Activated T-cell treated with anti-CD3 and anti-CD28 coated beads, Interleukin-2, amount 50 U/mL, for 24 hours (primary cell): ENCODE measurements around the gene SH3PXD2B.

Experiments used
- DNase-seq: peaks from one replicate; pipeline ENCODE4 v3.0.0-alpha.2; 2020
- H3K27ac Mint-ChIP-seq: 2 replicates; pipeline ENCODE4 v1.8.0; 2020; ENCODE audit warnings: mild to moderate bottlenecking, mixed read lengths
- H3K27me3 Mint-ChIP-seq: 2 replicates; pipeline ENCODE4 v1.8.0; 2020; ENCODE audit warnings: mixed read lengths
- H3K36me3 Mint-ChIP-seq: 2 replicates; pipeline ENCODE4 v1.8.0; 2020; ENCODE audit warnings: low read depth, mixed read lengths
- H3K4me1 Mint-ChIP-seq: 2 replicates; pipeline ENCODE4 v1.8.0; 2020; ENCODE audit warnings: low read depth, mixed read lengths
- H3K4me3 Mint-ChIP-seq: 2 replicates; pipeline ENCODE4 v1.8.0; 2020; ENCODE audit warnings: mild to moderate bottlenecking, moderate library complexity, mixed read lengths
- H3K9me3 Mint-ChIP-seq: 2 replicates; pipeline ENCODE4 v1.8.0; 2020; ENCODE audit warnings: mixed read lengths

Gene SH3PXD2B

DNA sequence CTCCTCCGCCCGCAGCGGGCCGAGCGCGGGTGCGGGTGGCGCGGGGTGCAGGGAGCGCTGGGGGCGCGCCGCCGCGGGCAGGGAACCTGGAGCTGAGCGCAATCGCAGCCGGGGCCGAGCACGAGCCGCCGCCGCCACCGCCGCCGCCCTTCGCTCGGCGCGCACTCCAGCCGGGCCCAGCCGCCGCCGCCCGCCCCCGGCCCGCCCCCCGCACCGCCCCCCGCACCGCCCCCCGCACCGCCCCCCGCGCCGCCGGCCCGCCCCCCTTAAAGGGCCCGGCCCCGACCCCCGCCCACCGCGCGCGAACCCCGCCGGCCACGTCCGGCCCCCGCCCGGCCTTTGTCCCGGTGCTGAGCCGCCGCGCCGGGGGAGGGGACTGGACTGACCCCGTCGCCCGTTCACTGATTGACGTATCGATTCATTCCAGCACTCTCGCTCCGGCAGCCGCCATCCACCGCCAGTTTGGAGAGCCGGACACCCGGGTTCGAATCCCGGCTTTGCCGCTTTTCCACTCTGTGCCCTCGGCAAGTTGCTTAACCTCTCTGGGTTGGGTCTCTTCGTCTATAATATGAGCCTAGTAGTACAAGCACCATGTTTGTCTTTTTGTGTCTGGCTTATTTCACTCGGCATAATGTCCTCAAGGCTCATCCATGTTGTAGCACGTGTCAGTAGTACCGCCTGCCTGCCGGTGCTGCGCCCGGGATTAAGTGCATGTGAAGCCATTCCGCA, at the start of gene SH3PXD2B:
SH3PXD2B (minus strand) TSS at position 168 of the 729 bp plus-strand sequence. CDS start 173 bp downstream, outside the sequence.
- H3K4me3 Mint-ChIP-seq: peak within 1 kb of the TSS; percentile 77
- peaks cover 59% of the 10 kb centered on the region for H3K27me3 Mint-ChIP-seq
- H3K9me3 Mint-ChIP-seq: no peaks in the 10 kb centered on the region
- no peaks in the 10 kb centered on the region for H3K36me3 Mint-ChIP-seq
- H3K27ac Mint-ChIP-seq: no peak within 1 kb of the TSS
- H3K4me1 Mint-ChIP-seq: peaks cover 9% of the 10 kb centered on the region
- DNase-seq: peak; percentile 60

DNA sequence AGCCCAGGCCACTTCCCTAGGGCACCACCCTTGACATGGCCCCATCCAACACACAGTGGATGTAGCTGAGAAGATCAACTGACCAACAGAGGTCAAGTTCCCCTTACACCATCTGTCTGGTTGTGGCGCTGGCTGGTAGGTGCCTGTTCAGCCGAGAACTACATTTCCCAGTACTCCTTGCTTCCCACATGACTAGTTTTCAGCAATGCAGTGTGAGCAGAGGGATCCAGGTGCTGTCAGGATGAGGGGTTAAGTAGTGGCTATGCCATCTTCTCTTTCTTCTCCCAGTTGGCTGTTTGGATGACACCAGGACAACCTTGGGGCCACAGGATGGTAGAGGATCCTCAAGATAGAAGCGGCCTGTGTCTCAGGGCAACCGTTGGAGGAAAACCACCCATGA, 48.6 kb upstream of the SH3PXD2B start:
- Mint-ChIP-seq H3K4me1 (no peaks in the 10 kb centered on the region), H3K27ac (no peak overlapping the region), H3K9me3 (no peaks in the 10 kb centered on the region), H3K27me3 (peaks cover 17% of the 10 kb centered on the region), H3K36me3 (no peaks in the 10 kb centered on the region), H3K4me3 (no peak overlapping the region)
- peak; percentile 7 for DNase-seq

DNA sequence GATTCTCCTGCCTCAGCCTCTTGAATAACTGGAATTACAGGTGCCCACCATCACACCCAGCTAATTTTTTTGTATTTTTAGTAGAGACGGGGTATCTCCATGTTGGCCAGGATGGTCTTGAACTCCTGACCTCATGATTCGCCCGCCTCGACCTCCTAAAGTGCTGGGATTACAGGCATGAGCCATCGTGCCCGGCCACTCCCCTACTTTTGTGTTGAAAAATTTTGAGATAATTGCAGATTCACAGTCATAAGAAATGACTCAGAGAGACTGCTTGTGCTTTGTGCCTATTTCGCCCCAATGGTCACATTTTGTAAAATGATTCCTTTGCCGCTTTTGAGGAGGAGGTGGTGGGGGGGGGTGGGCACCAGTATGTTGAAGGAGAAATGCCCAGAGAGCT, 48.1 kb upstream of the SH3PXD2B start:
- no peaks in the 10 kb centered on the region for H3K4me1 Mint-ChIP-seq
- no peak overlapping the region for H3K27ac Mint-ChIP-seq
- H3K27me3 Mint-ChIP-seq: peaks cover 14% of the 10 kb centered on the region
- no peaks in the 10 kb centered on the region for H3K36me3 Mint-ChIP-seq
- H3K9me3 Mint-ChIP-seq: no peaks in the 10 kb centered on the region
- DNase-seq: no peak
- H3K4me3 Mint-ChIP-seq: no peak overlapping the region

DNA sequence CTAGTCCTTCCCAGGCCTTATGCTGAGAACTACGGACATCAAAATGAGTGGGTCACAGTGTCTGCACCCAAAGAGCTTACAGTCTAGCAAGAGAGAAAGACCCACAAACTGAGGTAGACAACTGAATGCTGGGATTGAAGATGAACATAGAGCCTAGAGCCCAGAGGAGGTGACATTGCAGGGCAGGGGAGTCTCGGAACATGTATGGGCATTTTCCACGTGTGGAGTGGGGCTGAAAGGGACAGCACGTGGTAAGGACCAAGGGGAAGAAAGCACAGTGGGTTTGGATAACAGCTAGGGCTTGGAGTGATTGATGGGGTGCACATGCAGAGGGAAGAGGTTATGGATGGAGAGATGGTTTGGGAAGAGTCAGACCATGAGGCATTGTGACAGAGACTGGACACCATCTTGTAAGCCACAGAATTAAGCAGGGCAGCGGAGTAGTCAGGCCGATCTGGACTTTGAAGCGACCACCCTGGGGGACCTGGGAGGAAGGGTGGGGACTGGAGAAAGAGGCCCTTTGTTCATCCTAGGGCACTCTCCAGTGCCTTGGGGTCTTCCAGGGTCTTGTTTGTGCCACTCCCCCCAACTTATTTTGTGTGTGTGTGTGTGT, 47.5 kb upstream of the SH3PXD2B start:
- H3K27me3 Mint-ChIP-seq: peaks cover 9% of the 10 kb centered on the region
- no peaks in the 10 kb centered on the region for H3K4me1 Mint-ChIP-seq
- H3K4me3 Mint-ChIP-seq: no peak overlapping the region
- no peaks in the 10 kb centered on the region for H3K36me3 Mint-ChIP-seq
- DNase-seq: no peak
- H3K27ac Mint-ChIP-seq: no peak overlapping the region
- no peaks in the 10 kb centered on the region for H3K9me3 Mint-ChIP-seq

DNA sequence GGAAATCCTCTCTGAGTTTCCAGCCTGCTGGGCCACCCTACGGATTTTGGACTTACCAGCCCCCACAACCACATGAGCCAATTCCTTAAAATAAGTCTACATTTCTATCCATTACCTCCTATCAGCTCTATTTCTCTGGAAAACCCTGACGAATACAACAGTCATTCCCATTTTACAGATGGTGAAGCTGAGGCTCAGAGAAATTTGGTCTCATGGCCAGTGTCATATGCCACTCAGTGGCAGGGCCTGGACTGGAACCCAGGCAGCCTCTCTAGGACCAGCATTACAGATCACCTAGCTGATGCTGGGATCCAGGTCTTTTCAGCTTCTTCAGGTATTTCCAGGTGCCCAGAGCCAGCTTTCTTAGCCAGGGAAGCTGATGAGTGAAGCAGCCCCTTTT, 45.0 kb upstream of the SH3PXD2B start:
- no peaks in the 10 kb centered on the region for H3K4me1 Mint-ChIP-seq
- H3K27ac Mint-ChIP-seq: no peak overlapping the region
- no peak overlapping the region for H3K4me3 Mint-ChIP-seq
- DNase-seq: no peak
- H3K9me3 Mint-ChIP-seq: peaks cover 4% of the 10 kb centered on the region
- H3K27me3 Mint-ChIP-seq: peaks cover 7% of the 10 kb centered on the region
- H3K36me3 Mint-ChIP-seq: no peaks in the 10 kb centered on the region

DNA sequence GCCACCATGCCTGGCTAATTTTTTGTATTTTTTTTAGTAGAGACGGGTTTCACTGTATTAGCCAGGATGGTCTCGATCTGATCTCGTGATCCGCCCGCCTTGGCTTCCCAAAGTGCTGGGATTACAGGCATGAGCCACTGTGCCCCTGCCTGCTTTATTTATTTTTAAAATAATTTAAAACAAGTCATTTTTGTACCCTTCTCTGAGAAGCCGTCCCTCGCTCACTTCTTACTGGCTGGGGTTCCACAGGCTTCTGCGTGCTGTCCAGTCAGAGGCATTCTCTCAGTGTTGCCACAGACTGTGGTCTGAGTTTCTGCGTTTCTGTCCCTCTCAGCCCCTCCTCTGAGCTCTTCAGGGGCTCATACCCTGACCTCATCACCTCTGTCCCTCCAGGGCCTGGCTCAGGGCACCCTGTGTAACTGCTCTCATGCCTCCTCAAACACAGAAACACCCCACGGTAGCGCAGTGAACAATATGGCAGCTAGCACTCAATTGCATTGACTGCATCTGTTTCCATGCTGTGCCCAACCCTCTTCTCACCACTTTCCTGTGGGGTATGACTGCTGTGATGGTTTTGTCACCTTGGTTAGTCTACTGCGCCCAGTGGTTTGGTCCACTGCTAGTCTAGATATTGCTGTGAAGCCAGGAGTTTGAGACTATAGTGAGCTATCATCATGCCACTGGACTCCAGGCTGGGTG, 44.3 kb upstream of the SH3PXD2B start:
- Mint-ChIP-seq H3K27ac (no peak overlapping the region), H3K9me3 (peaks cover 4% of the 10 kb centered on the region), H3K4me1 (no peaks in the 10 kb centered on the region), H3K36me3 (no peaks in the 10 kb centered on the region), H3K4me3 (no peak overlapping the region), H3K27me3 (peaks cover 7% of the 10 kb centered on the region)
- DNase-seq: no peak

DNA sequence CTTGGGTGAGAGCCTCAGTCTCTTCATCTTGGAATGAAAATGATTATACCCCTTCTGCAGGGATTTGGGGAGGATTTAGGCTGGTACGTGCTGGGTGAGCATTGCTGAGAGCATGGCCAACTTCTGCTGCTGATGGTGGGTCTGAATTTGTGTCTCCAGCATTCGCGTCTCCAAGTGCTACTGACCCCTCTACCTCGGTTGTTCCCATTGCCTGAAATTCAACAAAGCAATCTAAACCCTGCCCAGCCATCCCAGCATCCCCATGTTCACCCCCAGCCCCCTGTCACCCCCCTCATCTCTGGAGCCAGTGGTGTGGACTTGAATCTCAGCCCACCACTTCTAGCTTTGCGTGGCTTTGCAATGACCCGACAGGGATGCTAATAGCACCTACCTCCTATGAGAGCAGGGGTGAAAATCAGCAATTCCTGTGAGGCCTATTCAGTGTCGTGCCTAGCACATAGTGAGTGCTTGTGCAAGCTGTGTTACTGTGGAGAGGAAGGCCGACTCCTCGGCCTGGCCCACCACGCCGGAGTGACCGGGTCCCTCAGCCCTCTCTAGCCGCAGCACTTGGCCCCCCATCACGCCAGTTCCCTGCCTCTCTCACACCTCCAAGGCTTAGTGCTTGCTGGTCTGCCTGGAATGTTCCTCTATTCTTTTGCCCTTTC, 43.4 kb upstream of the SH3PXD2B start:
- peaks cover 4% of the 10 kb centered on the region for H3K9me3 Mint-ChIP-seq
- no peak overlapping the region for H3K27ac Mint-ChIP-seq

DNA sequence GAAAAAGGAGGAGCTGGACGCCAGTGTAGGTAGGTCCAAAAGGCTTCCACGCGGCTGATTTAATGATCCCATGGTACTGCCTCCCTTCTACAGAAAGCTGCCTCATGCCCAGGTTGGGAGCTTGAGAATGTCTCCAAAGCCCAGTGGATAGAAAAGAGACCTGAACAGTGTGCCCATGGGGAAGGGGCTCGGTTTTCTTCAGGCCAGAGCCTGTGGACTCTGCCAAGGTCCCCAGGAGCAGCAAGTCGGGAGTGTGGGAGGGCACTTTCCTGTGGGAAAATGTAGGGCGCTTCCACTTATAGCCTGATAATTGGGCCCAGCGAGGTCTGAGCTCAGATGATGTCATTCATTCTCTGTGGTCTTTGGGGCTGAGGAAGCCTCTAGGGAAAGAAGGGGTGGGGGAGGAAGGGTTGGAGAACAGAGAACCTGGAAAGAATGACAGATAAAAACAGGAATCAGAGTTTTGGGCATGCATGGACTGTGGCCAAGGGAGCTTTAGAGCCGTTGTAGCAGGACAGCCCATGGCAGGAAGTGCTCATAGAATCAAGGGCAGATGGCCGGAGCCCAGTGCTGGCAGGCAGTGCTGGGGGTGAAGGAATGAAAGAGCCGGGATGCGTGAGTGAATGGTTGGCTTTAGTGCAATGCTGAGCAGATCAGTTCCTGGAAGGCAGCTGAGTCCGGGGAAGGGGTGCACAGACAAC, 42.5 kb upstream of the SH3PXD2B start:
- peak; percentile 12 for DNase-seq
- Mint-ChIP-seq H3K36me3 (no peaks in the 10 kb centered on the region), H3K27ac (no peak overlapping the region), H3K27me3 (peaks cover 7% of the 10 kb centered on the region), H3K4me1 (no peaks in the 10 kb centered on the region), H3K4me3 (no peak overlapping the region), H3K9me3 (peaks cover 4% of the 10 kb centered on the region)

More for the DNA sequence above, 43.4 kb upstream of the SH3PXD2B start:
- Mint-ChIP-seq H3K27me3 (peaks cover 7% of the 10 kb centered on the region), H3K4me1 (no peaks in the 10 kb centered on the region), H3K4me3 (no peak overlapping the region), H3K36me3 (no peaks in the 10 kb centered on the region)
- DNase-seq: peak; percentile 5

DNA sequence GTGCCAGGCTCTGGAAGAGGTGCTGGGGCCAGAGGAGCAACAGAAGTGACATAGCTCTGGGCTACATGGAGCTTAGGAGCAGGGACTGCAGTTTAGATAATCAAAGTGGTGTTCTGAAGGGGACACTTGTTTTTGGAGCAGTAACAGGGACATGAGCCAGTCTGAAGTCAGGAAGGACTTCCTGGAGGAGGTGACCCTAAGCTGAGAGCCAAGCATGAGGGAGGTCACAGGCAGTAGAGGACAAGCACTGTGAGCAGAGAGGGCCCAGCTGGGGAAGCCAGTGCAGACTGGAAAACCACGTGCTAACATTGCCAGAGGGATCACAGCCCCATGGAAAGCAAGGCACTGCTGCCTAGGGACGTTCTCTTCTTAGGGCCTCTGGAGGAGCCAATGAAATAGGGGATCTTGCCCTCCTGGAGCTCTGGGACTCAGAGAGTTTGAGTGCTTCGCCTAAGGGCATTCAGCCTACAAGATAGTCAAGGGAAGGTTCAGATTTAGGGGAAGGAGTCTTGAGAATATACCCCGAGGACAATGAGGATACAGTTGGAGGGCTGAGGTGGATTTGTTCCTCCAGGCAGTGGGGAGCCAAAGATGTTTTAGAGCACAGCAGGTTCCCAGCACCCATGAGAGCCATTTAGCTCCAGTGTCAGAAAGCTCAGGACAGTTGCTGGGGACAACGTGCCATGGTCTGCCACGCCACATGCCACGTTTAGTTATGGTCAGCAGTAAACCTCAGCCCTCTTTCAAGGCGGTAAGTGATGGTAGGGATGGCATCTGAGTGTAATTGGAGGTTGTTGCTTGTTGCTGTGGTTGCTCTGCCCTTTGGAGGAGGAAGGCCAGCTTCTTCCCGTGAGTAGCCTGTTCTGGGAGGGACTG, 40.5 kb upstream of the SH3PXD2B start:
- Mint-ChIP-seq H3K36me3 (no peaks in the 10 kb centered on the region), H3K9me3 (peaks cover 4% of the 10 kb centered on the region), H3K27me3 (peaks cover 7% of the 10 kb centered on the region), H3K27ac (no peak overlapping the region), H3K4me3 (no peak overlapping the region), H3K4me1 (no peaks in the 10 kb centered on the region)
- DNase-seq: peak; percentile 13

DNA sequence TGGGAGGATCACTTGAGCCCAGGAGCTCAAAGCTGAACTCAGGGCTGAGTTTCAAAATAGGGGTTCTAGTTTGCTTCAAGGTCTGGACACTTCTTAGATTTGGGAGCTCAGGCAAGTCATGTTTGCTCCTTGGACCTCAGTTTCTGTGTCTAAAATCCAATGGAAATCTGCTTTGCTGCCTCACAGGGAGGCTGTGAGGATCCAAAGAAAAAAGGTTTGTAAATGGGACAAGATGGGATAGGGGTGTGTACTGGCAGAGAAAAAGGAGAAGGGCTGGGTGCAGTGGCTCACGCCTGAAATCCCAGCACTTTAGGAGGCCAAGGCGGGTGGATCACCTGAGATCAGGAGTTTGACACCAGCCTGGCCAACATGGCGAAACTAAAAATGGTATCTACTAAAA, 39.6 kb upstream of the SH3PXD2B start:
- H3K9me3 Mint-ChIP-seq: peaks cover 4% of the 10 kb centered on the region
- DNase-seq: no peak
- H3K27me3 Mint-ChIP-seq: peaks cover 7% of the 10 kb centered on the region
- no peaks in the 10 kb centered on the region for H3K36me3 Mint-ChIP-seq
- H3K4me3 Mint-ChIP-seq: no peak overlapping the region
- H3K4me1 Mint-ChIP-seq: no peaks in the 10 kb centered on the region
- no peak overlapping the region for H3K27ac Mint-ChIP-seq

DNA sequence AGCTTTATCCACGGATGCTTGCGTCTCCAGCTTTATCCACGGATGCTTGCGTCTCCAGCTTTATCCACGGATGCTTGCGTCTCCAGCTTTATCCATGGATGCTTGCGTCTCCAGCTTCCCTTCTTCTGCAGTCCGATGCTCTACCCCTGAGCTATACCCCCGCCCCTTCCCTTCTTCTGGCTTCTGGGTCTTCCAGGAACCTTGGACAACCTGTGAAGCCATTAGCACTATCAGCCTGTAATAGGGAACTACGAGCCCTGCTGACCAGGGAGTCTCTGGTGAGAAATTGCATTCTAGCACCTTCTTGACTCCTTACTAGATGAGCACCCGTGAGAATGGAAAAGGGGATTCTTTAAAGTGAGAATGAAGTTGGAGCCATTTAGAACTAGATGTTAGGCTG, 39.1 kb upstream of the SH3PXD2B start:
- Mint-ChIP-seq H3K27ac (no peak overlapping the region), H3K27me3 (peaks cover 8% of the 10 kb centered on the region), H3K9me3 (peaks cover 4% of the 10 kb centered on the region), H3K36me3 (no peaks in the 10 kb centered on the region), H3K4me1 (no peaks in the 10 kb centered on the region), H3K4me3 (no peak overlapping the region)
- no peak for DNase-seq

DNA sequence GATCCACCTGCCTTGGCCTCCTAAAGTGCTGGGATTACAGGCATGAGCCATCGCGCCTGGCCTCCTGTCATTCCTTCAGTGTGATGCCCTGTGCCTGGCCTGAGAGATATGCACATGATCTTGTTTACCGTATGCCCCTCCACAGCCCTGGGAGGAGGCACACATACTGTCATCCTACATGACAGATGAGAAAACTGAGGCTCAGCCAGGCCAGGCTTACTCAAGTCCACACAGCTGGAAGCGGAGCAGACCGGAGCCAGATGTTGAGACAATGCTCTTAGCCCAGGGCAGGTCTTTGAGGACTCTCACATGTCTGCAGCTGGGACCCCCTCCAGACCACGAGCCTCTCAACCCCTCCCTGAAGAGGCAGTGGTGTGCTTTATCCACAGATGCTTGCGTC, 38.7 kb upstream of the SH3PXD2B start:
- no peak overlapping the region for H3K27ac Mint-ChIP-seq
- no peaks in the 10 kb centered on the region for H3K36me3 Mint-ChIP-seq
- H3K4me3 Mint-ChIP-seq: no peak overlapping the region
- H3K4me1 Mint-ChIP-seq: no peaks in the 10 kb centered on the region
- H3K9me3 Mint-ChIP-seq: peaks cover 4% of the 10 kb centered on the region
- peaks cover 12% of the 10 kb centered on the region for H3K27me3 Mint-ChIP-seq
- DNase-seq: no peak

DNA sequence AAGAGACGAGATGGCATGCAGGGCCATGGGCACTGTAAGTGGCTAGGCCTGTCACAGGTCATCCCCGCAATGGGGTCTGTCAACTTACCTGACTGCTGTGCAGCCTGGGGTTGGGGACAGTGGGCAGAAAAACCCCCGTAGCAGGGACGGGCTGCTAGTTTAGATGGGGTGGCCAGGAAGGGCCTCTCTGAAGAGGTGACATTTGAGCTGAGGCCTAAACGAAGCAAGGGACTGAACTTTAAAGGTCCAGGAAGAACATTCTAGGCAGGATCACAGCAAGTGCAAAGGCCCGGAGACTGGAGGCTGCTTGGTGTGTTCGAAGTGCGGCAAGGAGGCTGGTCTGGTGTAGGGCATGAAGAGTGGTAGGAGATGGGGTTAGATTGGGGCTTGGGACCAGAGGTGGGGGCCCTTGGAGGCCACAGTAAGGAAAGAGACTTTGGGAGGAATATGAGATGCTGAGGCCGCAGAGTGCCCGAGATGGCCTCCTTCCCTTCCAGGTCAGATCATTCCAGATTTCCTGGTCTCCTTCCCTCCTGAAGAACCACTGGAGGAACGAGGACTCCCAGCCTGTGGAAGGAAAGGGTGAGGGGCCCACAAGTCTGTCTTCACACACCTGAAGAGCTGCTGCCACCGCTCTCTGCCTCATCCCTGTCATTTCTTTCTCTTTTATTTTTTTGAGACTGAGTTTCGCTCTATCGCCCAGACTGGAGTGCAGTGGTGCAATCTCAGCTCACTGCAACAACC, 37.9 kb upstream of the SH3PXD2B start:
- Mint-ChIP-seq H3K36me3 (no peaks in the 10 kb centered on the region), H3K4me1 (no peaks in the 10 kb centered on the region), H3K9me3 (peaks cover 4% of the 10 kb centered on the region), H3K4me3 (no peak overlapping the region), H3K27me3 (peaks cover 13% of the 10 kb centered on the region), H3K27ac (no peak overlapping the region)
- peak; percentile 8 for DNase-seq
